ENCODE data around the gene CCDC112. TPM values are rescaled to one million over a fixed set of nuclear protein-coding genes. Genes with fewer than 3 reads are reported as not detected.

CCDC112 gene
- total and polyA plus RNA-seq, 9 of the 15 experiments (the other 6 are each of a cell fraction or from before 2014, with no cell fraction given): 3.3 to 15.3 (median 7.4) TPM

- TF ChIP-seq CUX1 (CRISPR knock-in tag; IDR thresholded peaks at IDR 0.05): no peak
- TF ChIP-seq ZNF76 (CRISPR knock-in tag; IDR thresholded peaks at IDR 0.05; ENCODE audit: borderline replicate concordance): no peak
- no peak for TF ChIP-seq HOXB6 (CRISPR knock-in tag; IDR thresholded peaks at IDR 0.05; ENCODE audit: borderline replicate concordance)
- TF ChIP-seq ZNF143 (CRISPR knock-in tag; IDR thresholded peaks at IDR 0.05): no peak
- no peak for TF ChIP-seq ARID2 (IDR thresholded peaks at IDR 0.05)
- TF ChIP-seq ZNF398 (CRISPR knock-in tag; IDR thresholded peaks at IDR 0.05): no peak
- no peak for TF ChIP-seq CGGBP1 (CRISPR knock-in tag; IDR thresholded peaks at IDR 0.05)
- no peak for TF ChIP-seq SRSF9 (IDR thresholded peaks at IDR 0.05; ENCODE audit: borderline replicate concordance, low read depth, low read length)
- TF ChIP-seq ZZZ3 (IDR thresholded peaks at IDR 0.05): no peak
- TF ChIP-seq CBFB (CRISPR knock-in tag; IDR thresholded peaks at IDR 0.05): 0 out of 2 replicates have a peak, but pooled peaks have one; percentile 27
- no peak; the same call in 1 of the 2 replicates for TF ChIP-seq TCF3 (CRISPR knock-in tag; IDR thresholded peaks at IDR 0.05)
- TF ChIP-seq EWSR1 (IDR thresholded peaks at IDR 0.05; ENCODE audit: borderline replicate concordance, low read depth, partially characterized antibody): no peak
- TF ChIP-seq ZNF347 (CRISPR knock-in tag; IDR thresholded peaks at IDR 0.05; ENCODE audit: low read depth): no peak
- no peak for TF ChIP-seq NR0B1 (IDR thresholded peaks at IDR 0.05; ENCODE audit: partially characterized antibody)
- no peak for TF ChIP-seq ZBTB49 (CRISPR knock-in tag; IDR thresholded peaks at IDR 0.05; ENCODE audit: borderline replicate concordance)
- TF ChIP-seq CAMTA2 (CRISPR knock-in tag; conservative IDR thresholded peaks at IDR 0.05): no peak
Observed at GRCh38 chr5:115262321-115263077, 34.0 kb downstream of the CCDC112 start, which contains the start of gene PGGT1B (continued).

Data from K562 (cell line).